ENCODE data around the gene KCNQ1.

GRCh38 chr11:2825889-2826678 lies 381.3 kb downstream of the KCNQ1 start:
- no peak for TF ChIP-seq POLR2A (IDR thresholded peaks at IDR 0.05; ENCODE audit: low read length)
- TF ChIP-seq GATA1 (IDR thresholded peaks at IDR 0.05; ENCODE audit: low read depth, low read length): no peak
